ENCODE data around the gene YWHAE.
"Not testable (repeated sequence)": the region's sequence is repeated elsewhere in the genome, so short reads cannot be mapped to it uniquely, and the experiment has no call there.

YWHAE gene

GRCh38 chr17:1399679-1400512 is at the start of gene YWHAE:
YWHAE (minus strand) TSS chr17:1400222; CDS start chr17:1400110, 112 bp downstream.
- DNase-seq (ENCODE audit: low read depth in 2 of 2) = peak; percentile 94 to 96

DNA sequence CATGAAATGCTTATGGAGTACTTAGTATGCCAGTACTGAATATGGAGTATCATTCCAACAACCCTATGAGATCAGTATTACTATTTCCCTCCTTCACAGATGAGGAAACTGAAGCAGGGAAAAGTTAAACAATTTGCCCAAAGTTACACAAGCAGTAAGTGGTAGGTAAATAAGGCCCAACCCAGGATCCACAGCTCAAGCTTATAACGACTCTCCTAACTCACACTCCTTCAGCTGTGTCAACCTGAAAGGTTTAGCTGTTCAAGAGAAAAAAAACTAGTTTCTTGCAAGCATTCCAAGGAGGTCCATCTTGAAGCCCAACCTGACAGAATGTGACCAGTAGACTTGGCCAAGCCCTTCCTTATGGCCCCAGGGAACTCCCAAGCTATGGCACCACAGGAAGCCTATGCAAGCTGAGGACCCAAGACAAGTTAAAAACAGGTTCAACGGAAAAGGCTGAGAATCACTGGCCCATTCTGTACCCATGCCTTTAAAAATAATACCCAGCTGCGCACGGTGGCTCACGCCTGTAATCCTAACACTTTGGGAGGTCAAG is 49.5 kb upstream of the YWHAE start:
- no peak for DNase-seq (ENCODE audit: low read depth in 2 of 2)

DNA sequence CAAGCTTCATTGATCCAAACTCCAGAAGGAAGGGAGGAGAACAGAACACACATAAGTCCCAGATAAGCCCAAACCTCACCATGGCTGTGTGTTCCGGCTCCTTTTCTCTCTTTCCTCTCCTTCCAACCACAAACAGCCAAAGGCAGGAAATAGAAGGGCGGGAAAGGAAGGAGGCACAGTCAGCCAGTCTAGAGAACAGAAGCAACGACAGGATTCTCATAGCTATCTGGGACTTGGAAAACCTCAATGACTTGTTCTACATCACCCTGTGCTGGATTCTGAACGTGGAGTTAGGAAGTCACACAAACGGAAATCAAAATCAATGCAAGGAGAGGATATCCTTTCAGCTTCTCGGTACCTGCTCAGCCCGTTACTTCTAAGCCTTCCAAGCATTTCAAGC is 47.0 kb upstream of the YWHAE start:
- DNase-seq (ENCODE audit: low read depth in 2 of 2) = no peak

DNA sequence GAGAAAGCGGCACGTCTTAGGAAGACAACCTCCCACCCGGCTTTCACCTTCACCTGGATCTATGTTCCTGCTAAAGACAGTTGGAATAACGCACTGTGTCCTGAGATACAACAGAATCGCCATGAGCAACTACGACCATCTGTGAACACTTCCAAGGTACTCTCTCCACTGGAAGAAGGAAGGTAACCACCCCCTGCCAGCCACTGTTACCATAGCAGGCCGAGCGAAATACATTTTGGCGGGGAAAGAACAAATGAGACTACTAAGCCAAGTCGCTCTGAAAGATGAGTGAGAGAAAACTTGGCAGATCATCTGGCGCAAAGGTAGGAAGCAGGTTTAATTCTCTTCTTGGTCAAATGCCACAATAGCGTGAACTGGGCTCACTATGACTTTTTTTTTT is 46.2 kb upstream of the YWHAE start:
- no peak for DNase-seq (ENCODE audit: low read depth in 2 of 2)

DNA sequence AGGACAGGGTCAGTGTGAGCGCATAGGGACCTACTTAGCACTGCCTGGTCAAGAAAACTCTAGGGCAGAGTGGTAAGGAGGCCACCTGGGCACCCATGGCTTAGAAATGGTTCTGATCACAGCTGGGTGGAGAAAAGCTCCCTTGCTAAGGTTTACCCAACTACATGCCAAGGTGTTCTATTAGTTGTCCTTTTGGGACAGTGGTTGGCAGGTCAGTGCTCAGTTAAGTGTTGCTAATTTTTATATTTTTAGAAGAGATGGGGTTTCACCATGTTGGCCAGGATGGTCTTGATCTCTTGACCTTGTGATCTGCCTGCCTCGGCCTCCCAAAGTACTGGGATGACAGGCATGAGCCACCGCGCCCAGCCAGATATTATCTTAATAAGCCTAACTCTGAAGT is 45.7 kb upstream of the YWHAE start:
- DNase-seq (ENCODE audit: low read depth in 2 of 2) = not testable (repeated sequence)

- DNase-seq (ENCODE audit: low read depth in 2 of 2) = not testable (repeated sequence)
These were observed 42.7 kb upstream of the YWHAE start for GRCh38 chr17:1442721-1443120.

GRCh38 chr17:1442187-1442586 is 42.2 kb upstream of the YWHAE start:
- DNase-seq (ENCODE audit: low read depth in 2 of 2) = no peak

- no peak for DNase-seq (ENCODE audit: low read depth in 2 of 2)
These were observed 40.9 kb upstream of the YWHAE start for GRCh38 chr17:1440921-1441320.

- DNase-seq (ENCODE audit: low read depth in 2 of 2) = no peak
These were observed 38.6 kb upstream of the YWHAE start for GRCh38 chr17:1438593-1439083.

DNA sequence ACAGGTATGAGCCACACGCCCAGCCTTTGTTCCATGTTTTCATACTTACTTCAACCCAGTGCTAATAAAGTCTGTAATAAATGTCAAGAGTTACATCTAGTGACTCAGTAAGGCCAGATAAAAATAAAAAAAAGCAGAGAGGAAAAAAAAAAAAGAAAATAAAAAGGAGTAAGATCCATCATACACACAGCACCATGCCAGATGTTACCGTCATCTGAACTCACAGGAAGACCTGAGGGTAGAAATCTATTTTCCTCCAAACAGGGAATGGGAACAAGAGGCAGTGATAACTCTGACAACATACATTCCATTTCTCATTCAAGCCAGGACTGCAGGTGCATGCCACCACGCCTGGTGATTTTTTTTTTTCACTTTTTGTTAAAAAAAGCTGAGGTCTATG is 35.3 kb upstream of the YWHAE start:
- DNase-seq (ENCODE audit: low read depth in 2 of 2) = no peak

DNA sequence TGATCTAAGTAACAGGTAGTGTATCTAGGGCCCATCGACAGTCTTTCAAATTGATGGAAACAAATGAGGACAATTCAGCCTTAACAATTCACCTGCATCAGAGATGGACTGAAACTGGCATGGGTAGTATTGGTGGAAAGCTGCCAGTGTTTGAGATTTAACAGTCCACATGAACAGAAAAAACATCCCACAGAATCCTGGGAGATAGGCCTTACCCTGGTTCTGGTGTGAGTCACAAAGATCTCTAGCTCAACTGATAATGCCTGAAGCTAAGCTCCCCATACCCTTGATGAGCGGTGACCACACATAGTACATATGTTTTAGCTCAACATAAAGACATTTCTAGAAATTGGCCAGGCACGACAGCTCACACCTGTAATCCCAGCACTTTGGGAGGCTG is 34.1 kb upstream of the YWHAE start:
- no peak for DNase-seq (ENCODE audit: low read depth in 2 of 2)

GRCh38 chr17:1431631-1432104 is 31.6 kb upstream of the YWHAE start:
- DNase-seq (ENCODE audit: low read depth in 2 of 2) = no peak

DNA sequence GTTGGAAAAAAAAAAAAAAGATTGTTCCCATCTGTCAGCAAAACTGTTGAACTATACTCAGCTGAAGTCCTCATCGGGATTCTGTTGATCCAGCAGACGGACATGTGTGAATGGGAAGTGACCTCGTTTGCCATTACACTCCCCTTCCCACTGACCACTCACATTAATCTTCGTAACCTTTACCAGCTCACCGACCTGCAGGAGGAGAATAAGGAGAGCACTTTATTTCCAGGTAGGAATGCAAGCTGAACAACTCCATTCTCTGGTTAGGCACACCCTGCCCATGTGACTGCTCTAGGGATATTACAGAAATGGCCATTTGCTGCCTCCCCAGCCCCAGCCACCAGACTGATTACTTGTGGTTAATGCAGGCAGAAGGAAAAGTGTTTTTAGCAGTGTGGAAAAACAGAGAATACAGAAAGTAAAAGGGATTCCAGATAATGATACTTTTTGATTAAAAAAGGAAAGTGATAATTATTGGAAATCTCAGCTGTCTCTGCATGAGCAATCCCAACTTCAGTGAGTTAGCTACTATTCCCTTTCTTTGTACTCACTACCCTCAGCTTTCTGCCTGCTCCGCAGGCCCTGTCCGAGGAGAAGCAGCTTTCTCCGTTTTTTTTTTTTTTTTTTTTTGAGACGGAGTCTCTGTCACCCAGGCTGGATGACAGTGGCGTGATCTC is 23.6 kb upstream of the YWHAE start:
- no peak for DNase-seq (ENCODE audit: low read depth in 2 of 2)

DNA sequence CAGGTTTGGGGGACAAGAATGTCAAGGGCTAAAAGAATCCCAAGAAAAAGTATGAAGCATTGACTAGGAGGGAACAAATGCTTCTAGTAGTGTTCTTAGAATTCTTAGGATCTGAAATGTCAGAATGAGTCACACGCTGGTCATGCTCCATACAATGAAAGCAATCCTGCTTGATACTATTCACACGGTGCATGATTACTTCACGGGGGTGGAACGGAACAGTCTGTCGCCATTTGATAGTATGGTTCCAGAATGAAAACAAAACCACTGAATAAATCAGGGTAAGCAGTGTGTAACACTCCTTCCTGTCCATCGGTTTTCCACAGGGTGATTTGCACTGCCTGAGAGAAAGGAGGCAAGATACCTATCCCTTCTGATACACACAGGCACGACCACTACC is 22.9 kb upstream of the YWHAE start:
- no peak for DNase-seq (ENCODE audit: low read depth in 2 of 2)

DNA sequence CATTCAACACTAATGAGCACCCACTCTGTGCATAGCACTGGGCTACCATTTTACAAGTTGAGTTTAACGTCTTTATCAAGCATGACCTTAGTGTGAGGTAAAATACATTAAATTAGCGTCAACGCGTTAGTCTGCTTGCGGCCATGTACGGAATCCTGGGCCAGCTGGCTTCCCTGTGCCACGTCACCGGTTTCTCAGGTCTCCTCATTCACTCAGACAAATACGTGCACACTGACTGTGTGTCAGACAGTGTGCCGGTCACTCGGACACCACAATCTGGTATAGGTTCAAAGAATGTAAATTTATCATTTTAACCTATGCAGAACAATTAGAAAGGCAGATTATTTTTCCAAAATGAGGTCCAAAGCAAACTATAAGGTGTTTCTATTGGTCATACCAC is 21.4 kb upstream of the YWHAE start:
- DNase-seq (ENCODE audit: low read depth in 2 of 2) = no peak

DNA sequence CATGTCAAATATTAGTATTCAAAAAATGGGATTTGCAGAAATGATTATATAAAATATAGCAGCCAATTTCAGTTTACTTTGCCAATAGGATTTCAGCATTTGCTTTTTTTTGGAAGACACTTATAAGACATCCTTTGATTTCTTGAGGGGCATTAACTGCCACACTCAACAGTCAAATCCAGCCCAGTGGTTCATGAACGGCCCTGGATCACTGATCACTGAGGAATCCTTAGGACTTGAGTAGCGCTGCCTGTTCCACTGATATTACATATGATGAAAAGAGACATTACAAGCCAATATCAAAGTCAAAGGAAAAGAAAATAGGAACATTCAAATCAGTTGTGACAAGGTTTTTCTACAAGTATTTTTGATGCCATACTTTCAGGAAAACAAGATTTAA is 21.0 kb upstream of the YWHAE start:
- DNase-seq (ENCODE audit: low read depth in 2 of 2) = no peak

- no peak for DNase-seq (ENCODE audit: low read depth in 2 of 2)
These were observed 20.1 kb upstream of the YWHAE start for GRCh38 chr17:1420163-1420562.

DNA sequence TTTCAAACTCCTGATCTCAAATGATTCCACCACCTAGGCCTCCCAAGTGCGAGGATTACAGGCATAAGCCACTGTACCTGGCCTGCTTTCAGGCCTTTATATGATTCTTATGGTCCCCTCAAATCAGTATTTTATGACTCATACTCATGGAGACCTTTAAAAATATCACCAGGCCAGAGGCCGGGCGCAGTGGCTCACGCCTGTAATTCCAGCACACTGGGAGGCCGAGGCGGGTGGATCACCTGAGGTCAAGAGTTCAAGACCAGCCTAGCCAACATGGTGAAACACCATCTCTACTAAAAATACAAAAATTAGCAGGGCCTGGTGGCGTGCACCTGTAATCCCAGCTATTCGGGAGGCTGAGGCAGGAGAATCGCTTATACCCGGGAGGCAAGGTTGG is 18.5 kb upstream of the YWHAE start:
- not testable (repeated sequence) for DNase-seq (ENCODE audit: low read depth in 2 of 2)

DNA sequence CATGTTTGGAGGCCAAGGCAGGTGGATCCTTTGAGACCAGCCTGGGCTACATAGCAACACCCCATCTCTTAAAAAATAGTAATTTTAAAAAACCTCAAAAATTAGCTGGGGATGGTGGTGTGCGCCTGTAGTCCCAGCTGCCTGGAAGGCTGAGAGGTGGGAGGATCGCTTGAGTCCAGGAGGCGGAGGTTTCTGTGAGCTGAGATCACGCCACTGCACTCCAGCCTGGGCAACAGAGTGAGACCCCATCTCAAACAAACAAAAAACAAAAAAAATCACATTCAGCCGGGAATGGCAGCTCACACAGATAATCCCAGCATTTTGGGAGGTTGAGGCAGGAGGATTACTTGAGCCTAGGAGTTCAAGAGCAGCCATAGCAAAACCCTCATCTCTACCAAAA is 16.4 kb upstream of the YWHAE start:
- DNase-seq (ENCODE audit: low read depth in 2 of 2) = no peak

DNA sequence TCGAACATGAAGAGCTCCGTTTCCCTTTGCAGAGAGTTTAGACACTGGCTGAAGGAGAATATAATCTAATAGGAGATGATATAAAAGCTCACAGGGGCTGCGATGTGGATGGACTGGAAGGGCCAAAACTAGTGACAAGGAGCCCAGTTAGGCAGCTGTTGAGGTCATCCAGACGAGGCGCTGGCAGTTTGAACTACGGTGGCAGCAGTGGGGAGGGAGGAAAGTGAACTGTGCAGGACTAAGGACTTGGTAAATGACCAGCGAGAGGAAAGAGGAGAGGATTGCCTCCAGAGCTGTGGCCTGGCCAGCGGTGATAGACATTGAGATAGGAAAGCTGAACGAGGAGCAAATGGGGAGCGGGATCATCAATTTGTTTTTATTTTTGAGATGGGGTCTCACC is 14.6 kb upstream of the YWHAE start:
- no peak for DNase-seq (ENCODE audit: low read depth in 2 of 2)

- DNase-seq (ENCODE audit: low read depth in 2 of 2) = no peak
These were observed 14.1 kb upstream of the YWHAE start for GRCh38 chr17:1414001-1414574.

- no peak for DNase-seq (ENCODE audit: low read depth in 2 of 2)
These were observed 13.3 kb upstream of the YWHAE start for GRCh38 chr17:1413281-1413791.
